ENCODE measurements around the gene TSPAN1.

- TF ChIP-seq, protein P1, sequence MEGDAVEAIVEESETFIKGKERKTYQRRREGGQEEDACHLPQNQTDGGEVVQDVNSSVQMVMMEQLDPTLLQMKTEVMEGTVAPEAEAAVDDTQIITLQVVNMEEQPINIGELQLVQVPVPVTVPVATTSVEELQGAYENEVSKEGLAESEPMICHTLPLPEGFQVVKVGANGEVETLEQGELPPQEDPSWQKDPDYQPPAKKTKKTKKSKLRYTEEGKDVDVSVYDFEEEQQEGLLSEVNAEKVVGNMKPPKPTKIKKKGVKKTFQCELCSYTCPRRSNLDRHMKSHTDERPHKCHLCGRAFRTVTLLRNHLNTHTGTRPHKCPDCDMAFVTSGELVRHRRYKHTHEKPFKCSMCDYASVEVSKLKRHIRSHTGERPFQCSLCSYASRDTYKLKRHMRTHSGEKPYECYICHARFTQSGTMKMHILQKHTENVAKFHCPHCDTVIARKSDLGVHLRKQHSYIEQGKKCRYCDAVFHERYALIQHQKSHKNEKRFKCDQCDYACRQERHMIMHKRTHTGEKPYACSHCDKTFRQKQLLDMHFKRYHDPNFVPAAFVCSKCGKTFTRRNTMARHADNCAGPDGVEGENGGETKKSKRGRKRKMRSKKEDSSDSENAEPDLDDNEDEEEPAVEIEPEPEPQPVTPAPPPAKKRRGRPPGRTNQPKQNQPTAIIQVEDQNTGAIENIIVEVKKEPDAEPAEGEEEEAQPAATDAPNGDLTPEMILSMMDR (IDR thresholded peaks at IDR 0.05), result no peak
- no peak for TF ChIP-seq POLR2A (IDR thresholded peaks at IDR 0.05)
Measured at GRCh38 chr1:46133781-46134350, 41.0 kb upstream of the TSPAN1 start.

Data from body of pancreas (tissue), 4 donors.